Measurements from ENCODE around the gene WDFY2. TPM values are rescaled to one million over a fixed set of nuclear protein-coding genes. Genes with fewer than 3 reads are reported as not detected.

WDFY2 gene, protein sequence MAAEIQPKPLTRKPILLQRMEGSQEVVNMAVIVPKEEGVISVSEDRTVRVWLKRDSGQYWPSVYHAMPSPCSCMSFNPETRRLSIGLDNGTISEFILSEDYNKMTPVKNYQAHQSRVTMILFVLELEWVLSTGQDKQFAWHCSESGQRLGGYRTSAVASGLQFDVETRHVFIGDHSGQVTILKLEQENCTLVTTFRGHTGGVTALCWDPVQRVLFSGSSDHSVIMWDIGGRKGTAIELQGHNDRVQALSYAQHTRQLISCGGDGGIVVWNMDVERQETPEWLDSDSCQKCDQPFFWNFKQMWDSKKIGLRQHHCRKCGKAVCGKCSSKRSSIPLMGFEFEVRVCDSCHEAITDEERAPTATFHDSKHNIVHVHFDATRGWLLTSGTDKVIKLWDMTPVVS
- total RNA-seq (10 to 100 TPM in 4 of 5 donors, 1 to 10 TPM in 1; 1.4 to 22.6 (median 19.8) TPM), polyA plus RNA-seq (1 to 10 TPM; 2.0 to 4.7 (median 4.6) TPM)
- long read RNA-seq, donor 1 = 0 reads
- long read RNA-seq, donor 2, full-length matches to known transcripts = 5 of 5 reads
- long read RNA-seq, donor 2, partial matches to known transcripts = 0 of 5 reads
- long read RNA-seq, donor 2, other reads (novel, unspliced or antisense) = 0 of 5 reads
- long read RNA-seq, donor 3 = 0 reads
- long read RNA-seq, donor 4 = 0 reads
- long read RNA-seq, donor 5, full-length matches to known transcripts = 2 of 2 reads
- long read RNA-seq, donor 5, partial matches to known transcripts = 0 of 2 reads
- long read RNA-seq, donor 5, other reads (novel, unspliced or antisense) = 0 of 2 reads
- long read RNA-seq, donor 6, full-length matches to known transcripts = 5 of 12 reads
- long read RNA-seq, donor 6, partial matches to known transcripts = 0 of 12 reads
- long read RNA-seq, donor 6, other reads (novel, unspliced or antisense) = 7 of 12 reads
- long read RNA-seq, donor 7, full-length matches to known transcripts = 3 of 3 reads
- long read RNA-seq, donor 7, partial matches to known transcripts = 0 of 3 reads
- long read RNA-seq, donor 7, other reads (novel, unspliced or antisense) = 0 of 3 reads
- long read RNA-seq, donor 8 = 0 reads
- long read RNA-seq, donor 9 = 0 reads
- long read RNA-seq, donor 10, full-length matches to known transcripts = 1 of 1 reads
- long read RNA-seq, donor 10, partial matches to known transcripts = 0 of 1 reads
- long read RNA-seq, donor 10, other reads (novel, unspliced or antisense) = 0 of 1 reads

DNA sequence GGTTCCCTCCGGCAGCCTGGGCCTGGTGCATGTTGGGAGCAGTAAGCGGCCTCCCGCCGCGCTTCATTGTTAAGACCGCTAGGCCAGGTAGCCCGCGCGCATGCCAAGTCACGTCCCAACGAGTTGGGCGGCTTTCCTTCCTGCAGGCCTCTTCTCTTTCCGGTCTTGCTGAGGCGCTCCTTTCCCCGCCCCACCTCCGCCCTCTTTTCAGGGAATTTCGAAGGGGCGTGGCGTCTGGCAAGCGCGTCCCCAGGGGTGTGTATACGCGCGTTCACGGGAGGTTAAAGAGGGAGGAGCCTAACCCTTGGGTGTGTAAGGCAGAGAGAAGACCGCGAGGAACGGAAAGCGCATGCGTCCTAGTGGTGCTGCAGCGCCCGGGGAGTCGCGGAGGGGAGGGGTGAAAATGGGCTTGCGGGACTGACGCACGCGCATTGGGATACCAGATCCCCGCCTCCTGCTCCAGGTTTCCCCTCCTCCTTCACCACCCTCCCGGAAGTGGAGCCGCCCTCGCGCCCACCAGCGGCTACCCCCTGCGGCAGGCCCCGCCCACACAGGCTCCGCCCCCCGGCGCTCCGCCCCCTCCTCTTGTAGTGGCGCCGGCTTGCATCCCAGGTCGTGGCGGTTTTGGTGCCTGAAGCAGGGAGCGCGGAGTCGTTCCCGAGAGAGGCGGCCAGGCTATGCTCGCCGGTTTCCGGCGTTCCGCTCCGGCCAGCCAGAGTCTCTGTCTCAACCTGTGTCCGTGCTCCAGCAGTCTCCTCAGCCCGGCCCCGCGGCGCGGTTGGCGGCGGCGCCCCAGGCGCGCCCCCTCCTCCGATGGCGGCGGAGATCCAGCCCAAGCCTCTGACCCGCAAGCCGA is at the start of gene WDFY2:
Gene WDFY2, plus strand, starts transcription at position 588 of the 856 bp plus-strand sequence. Its CDS starts 226 bp downstream, at position 814.
- intact Hi-C loops (cut with DNase I; ENCODE audit: low total_unique reads) = loop anchor here (10.0 kb wide), 1 partner anchor 151 kb away; no protein-coding TSS in a partner anchor
- H3K36me3 ChIP-seq = no peaks in the 10 kb centered on the region
- H3K27ac ChIP-seq = peak within 1 kb of the TSS; percentile 90 to 96 (median 94)
- DNase-seq = peak; percentile 99 to 100
- no peaks in the 10 kb centered on the region for H3K27me3 ChIP-seq
- peak within 1 kb of the TSS; percentile 77 to 95 (median 90) for H3K4me3 ChIP-seq
- H3K9me3 ChIP-seq = no peaks in the 10 kb centered on the region
- WGBS, 5 donors = 0 to 1% (median 0%) methylated on average over 13 to 81 of the region's 81 CpGs
- peaks cover 9 to 43% (median 34%) of the 10 kb centered on the region in 4 donors for H3K4me1 ChIP-seq
- TF ChIP-seq POLR2AphosphoS5 (IDR thresholded peaks at IDR 0.05) = peak; percentile 81 to 94 (median 90)
- peak in 2 of 4 donors; percentile 73 to 81 for TF ChIP-seq POLR2A (IDR thresholded peaks at IDR 0.05)
- TF ChIP-seq, protein P1, sequence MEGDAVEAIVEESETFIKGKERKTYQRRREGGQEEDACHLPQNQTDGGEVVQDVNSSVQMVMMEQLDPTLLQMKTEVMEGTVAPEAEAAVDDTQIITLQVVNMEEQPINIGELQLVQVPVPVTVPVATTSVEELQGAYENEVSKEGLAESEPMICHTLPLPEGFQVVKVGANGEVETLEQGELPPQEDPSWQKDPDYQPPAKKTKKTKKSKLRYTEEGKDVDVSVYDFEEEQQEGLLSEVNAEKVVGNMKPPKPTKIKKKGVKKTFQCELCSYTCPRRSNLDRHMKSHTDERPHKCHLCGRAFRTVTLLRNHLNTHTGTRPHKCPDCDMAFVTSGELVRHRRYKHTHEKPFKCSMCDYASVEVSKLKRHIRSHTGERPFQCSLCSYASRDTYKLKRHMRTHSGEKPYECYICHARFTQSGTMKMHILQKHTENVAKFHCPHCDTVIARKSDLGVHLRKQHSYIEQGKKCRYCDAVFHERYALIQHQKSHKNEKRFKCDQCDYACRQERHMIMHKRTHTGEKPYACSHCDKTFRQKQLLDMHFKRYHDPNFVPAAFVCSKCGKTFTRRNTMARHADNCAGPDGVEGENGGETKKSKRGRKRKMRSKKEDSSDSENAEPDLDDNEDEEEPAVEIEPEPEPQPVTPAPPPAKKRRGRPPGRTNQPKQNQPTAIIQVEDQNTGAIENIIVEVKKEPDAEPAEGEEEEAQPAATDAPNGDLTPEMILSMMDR (IDR thresholded peaks at IDR 0.05) = peak in 2 of 7 experiments; percentile 8 to 41
- TF ChIP-seq EP300 (IDR thresholded peaks at IDR 0.05) = no peak

DNA sequence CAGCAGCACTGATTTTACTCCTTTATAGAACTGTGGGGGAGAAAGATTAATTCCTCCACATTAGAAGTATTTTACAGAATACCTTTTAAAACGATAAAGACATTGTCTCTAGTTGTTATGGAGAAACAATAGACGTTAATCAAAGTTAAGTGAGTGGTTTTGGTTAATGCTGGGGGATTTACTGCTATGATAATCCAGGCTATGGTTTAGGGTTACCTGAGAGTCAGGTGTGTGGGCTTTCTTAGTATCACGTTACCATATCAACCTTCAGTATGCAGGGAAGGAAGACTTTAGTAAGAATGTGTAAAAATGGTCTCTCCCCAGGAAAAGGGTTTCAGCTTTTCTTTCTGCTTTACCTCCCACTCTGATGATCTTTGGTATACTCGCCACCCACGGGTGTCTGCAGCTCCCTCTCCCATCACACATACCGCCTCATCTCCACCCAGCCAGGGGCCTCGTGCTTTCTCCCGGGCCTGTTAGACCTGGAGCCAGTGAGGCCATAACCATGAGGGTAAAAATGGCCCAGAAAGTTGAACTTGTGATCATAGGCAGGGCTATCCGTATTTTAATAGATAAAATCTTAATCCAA is 45.6 kb upstream of the WDFY2 start:
- Histone ChIP-seq H3K9me3 (no peaks in the 10 kb centered on the region), H3K4me1 (peaks cover 0 to 47% (median 21%) of the 10 kb centered on the region in 4 donors), H3K36me3 (no peaks in the 10 kb centered on the region), H3K27ac (peak overlapping the region in 2 of 5 donors; percentile 45 to 52), H3K4me3 (no peak overlapping the region), H3K27me3 (no peaks in the 10 kb centered on the region)
- intact Hi-C loops (cut with DNase I; ENCODE audit: low total_unique reads) = no loop called here
- TF ChIP-seq POLR2AphosphoS5 (IDR thresholded peaks at IDR 0.05) (no peak), POLR2A (IDR thresholded peaks at IDR 0.05) (no peak), EP300 (IDR thresholded peaks at IDR 0.05) (no peak)
- TF ChIP-seq, protein P1 (IDR thresholded peaks at IDR 0.05) = no peak
- no peak for DNase-seq
- WGBS, 5 donors = 78 to 87% (median 80%) methylated on average over 9 of the region's 9 CpGs

GRCh38 chr13:51539887-51540286 is 44.4 kb upstream of the WDFY2 start:
- Histone ChIP-seq H3K4me3 (no peak overlapping the region), H3K27ac (peak overlapping the region in 3 of 5 donors; percentile 16 to 52 (median 45)), H3K4me1 (peaks cover 0 to 38% (median 17%) of the 10 kb centered on the region in 4 donors), H3K9me3 (no peaks in the 10 kb centered on the region), H3K27me3 (no peaks in the 10 kb centered on the region), H3K36me3 (no peaks in the 10 kb centered on the region)
- intact Hi-C loops (cut with DNase I; ENCODE audit: low total_unique reads) = no loop called here
- DNase-seq = no peak
- TF ChIP-seq POLR2AphosphoS5 (IDR thresholded peaks at IDR 0.05) (no peak), EP300 (IDR thresholded peaks at IDR 0.05) (no peak), POLR2A (IDR thresholded peaks at IDR 0.05) (no peak)
- TF ChIP-seq, protein P1 (IDR thresholded peaks at IDR 0.05) = no peak
- 60 to 81% (median 74%) methylated on average over 2 of the region's 2 CpGs for WGBS, 5 donors

Data from stomach (tissue), 19 donors.